Mammary epithelial cell (primary cell): ENCODE results near the gene SUPT4H1.

Source experiments
- CTCF ChIP-seq, 2 donors: IDR thresholded peaks in 1 of 2; conservative IDR thresholded peaks in 1 of 2; 2 replicates each; pipeline ENCODE4 v1.5.1; 2011 to 2012; ENCODE audit warnings: inconsistent platforms in 2 of 2, low read length in 2 of 2, mild to moderate bottlenecking in 2 of 2, control low read depth in 1 of 2, low read depth in 1 of 2; ENCODE audit not compliant: insufficient read depth in 1 of 2; ENCODE audit errors: extremely low read depth in 1 of 2
- EZH2 ChIP-seq: IDR thresholded peaks from 2 replicates; pipeline ENCODE4 v1.6.1; 2012; ENCODE audit warnings: low read length, inconsistent platforms, borderline replicate concordance

- no peak for TF ChIP-seq CTCF (conservative IDR thresholded peaks at IDR 0.05 in 1 of 2, IDR thresholded peaks at IDR 0.05 in 1 of 2; ENCODE audit: extremely low read depth in 1 of 2, insufficient read depth in 1 of 2, low read depth in 1 of 2, low read length in 2 of 2)
- TF ChIP-seq EZH2: no peak
Observed at GRCh38 chr17:58309918-58310259, 42.1 kb downstream of the SUPT4H1 start.
